ENCODE data around the gene YJEFN3.

The YJEFN3 gene

GRCh38 chr19:19498255-19498991 lies 30.3 kb upstream of the YJEFN3 start:
- no peak for DNase-seq (ENCODE audit: extremely low read depth, low read depth)
- no peak overlapping the region for H3K4me3 ChIP-seq (replicated peaks; ENCODE audit: low read depth, low read length)
- TF ChIP-seq, protein P1, sequence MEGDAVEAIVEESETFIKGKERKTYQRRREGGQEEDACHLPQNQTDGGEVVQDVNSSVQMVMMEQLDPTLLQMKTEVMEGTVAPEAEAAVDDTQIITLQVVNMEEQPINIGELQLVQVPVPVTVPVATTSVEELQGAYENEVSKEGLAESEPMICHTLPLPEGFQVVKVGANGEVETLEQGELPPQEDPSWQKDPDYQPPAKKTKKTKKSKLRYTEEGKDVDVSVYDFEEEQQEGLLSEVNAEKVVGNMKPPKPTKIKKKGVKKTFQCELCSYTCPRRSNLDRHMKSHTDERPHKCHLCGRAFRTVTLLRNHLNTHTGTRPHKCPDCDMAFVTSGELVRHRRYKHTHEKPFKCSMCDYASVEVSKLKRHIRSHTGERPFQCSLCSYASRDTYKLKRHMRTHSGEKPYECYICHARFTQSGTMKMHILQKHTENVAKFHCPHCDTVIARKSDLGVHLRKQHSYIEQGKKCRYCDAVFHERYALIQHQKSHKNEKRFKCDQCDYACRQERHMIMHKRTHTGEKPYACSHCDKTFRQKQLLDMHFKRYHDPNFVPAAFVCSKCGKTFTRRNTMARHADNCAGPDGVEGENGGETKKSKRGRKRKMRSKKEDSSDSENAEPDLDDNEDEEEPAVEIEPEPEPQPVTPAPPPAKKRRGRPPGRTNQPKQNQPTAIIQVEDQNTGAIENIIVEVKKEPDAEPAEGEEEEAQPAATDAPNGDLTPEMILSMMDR (IDR thresholded peaks at IDR 0.05; ENCODE audit: low read depth, low read length, missing control alignments), result no peak

- H3K4me3 ChIP-seq (replicated peaks; ENCODE audit: low read depth, low read length), result no peak overlapping the region
- no peak for DNase-seq (ENCODE audit: extremely low read depth, low read depth)
- TF ChIP-seq, protein P1 (IDR thresholded peaks at IDR 0.05; ENCODE audit: low read depth, low read length, missing control alignments), result no peak
Observed at GRCh38 chr19:19499272-19499995, 29.3 kb upstream of the YJEFN3 start.

- no peak overlapping the region for H3K4me3 ChIP-seq (replicated peaks; ENCODE audit: low read depth, low read length)
Observed at GRCh38 chr19:19500975-19501644, 27.6 kb upstream of the YJEFN3 start.

GRCh38 chr19:19501798-19502197 lies 26.9 kb upstream of the YJEFN3 start:
- DNase-seq (ENCODE audit: extremely low read depth, low read depth), result no peak
- H3K4me3 ChIP-seq (replicated peaks; ENCODE audit: low read depth, low read length), result no peak overlapping the region
- TF ChIP-seq, protein P1 (IDR thresholded peaks at IDR 0.05; ENCODE audit: low read depth, low read length, missing control alignments), result no peak

More at GRCh38 chr19:19500975-19501644, 27.6 kb upstream of the YJEFN3 start:
- TF ChIP-seq, protein P1 (IDR thresholded peaks at IDR 0.05; ENCODE audit: low read depth, low read length, missing control alignments), result no peak
- DNase-seq (ENCODE audit: extremely low read depth, low read depth), result no peak

DNA sequence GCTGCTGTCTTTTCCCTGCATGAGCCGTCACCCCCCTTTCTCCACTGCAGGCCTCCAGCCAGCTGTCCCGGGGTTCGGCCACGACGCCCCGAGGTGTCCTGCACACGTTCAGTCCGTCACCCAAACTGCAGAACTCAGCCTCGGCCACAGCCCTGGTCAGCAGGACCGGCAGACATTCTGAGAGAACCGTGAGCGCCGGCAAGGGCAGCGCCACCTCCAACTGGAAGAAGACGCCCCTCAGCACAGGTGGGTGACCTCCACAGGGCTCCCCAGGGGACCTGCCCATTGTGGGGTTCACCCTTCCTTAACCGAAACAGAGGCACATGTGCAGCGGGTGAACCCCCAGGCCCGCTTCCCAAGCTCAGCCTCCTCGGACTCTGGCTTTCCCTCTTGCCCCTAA lies 26.4 kb upstream of the YJEFN3 start:
- TF ChIP-seq, protein P1 (IDR thresholded peaks at IDR 0.05; ENCODE audit: low read depth, low read length, missing control alignments), result no peak
- no peak overlapping the region for H3K4me3 ChIP-seq (replicated peaks; ENCODE audit: low read depth, low read length)
- no peak for DNase-seq (ENCODE audit: extremely low read depth, low read depth)

GRCh38 chr19:19502808-19503602 lies 25.7 kb upstream of the YJEFN3 start:
- no peak for DNase-seq (ENCODE audit: extremely low read depth, low read depth)

More at GRCh38 chr19:19502808-19503602, 25.7 kb upstream of the YJEFN3 start:
- TF ChIP-seq, protein P1 (IDR thresholded peaks at IDR 0.05; ENCODE audit: low read depth, low read length, missing control alignments), result no peak
- no peak overlapping the region for H3K4me3 ChIP-seq (replicated peaks; ENCODE audit: low read depth, low read length)

All from HFF-Myc (cell line).